Activated B cell treated with CpG ODN at 0.5 μM for 24 hours (primary cell): Measurements from ENCODE around the gene CHKB. TPM values are rescaled to one million over a fixed set of nuclear protein-coding genes. Genes with fewer than 3 reads are reported as not detected.
"Not testable (repeated sequence)": the region's sequence is repeated elsewhere in the genome, so short reads cannot be mapped to it uniquely, and the experiment has no call there.

Experiments
- ATAC-seq: fragments of 200-7000 bp; cut with Tn5 transposase; one replicate; pipeline ENCODE4 v1.10.0; 2021; ENCODE audit warnings: low read depth, mild to moderate bottlenecking, moderate library complexity
- CTCF ChIA-PET: fragments of 350-600 bp; sonication (Branson Sonifier 250); formaldehyde crosslinking; loops from one replicate; lab custom pipeline; 2021; ENCODE audit warnings: antibody characterized with exemption; lab: Charles Lee
- POLR2A ChIA-PET: fragments of 350-600 bp; sonication (Branson Sonifier 250); formaldehyde crosslinking; loops from one replicate; lab custom pipeline; 2021; ENCODE audit warnings: antibody characterized with exemption; lab: Charles Lee
- DNase-seq: peaks from one replicate; pipeline ENCODE4 v3.0.0; 2022
- H3K27ac Mint-ChIP-seq: one replicate; pipeline ENCODE4 v1.8.0; 2020; ENCODE audit warnings: mixed read lengths
- H3K27me3 Mint-ChIP-seq: one replicate; pipeline ENCODE4 v1.8.0; 2021; ENCODE audit warnings: mixed read lengths
- H3K36me3 Mint-ChIP-seq: one replicate; pipeline ENCODE4 v1.8.0; 2021; ENCODE audit warnings: low read depth, mixed read lengths
- H3K4me1 Mint-ChIP-seq: one replicate; pipeline ENCODE4 v1.8.0; 2021; ENCODE audit warnings: mixed read lengths
- H3K4me3 Mint-ChIP-seq: one replicate; pipeline ENCODE4 v1.8.0; 2020; ENCODE audit warnings: mild to moderate bottlenecking, mixed read lengths
- H3K9me3 Mint-ChIP-seq: one replicate; pipeline ENCODE4 v1.8.0; 2020; ENCODE audit warnings: mixed read lengths
- intact Hi-C: fragments of 100-400 bp; cut with micrococcal nuclease; formaldehyde crosslinking; loops from one replicate; pipeline ENCODE4 v1.15.1; 2024
- total RNA-seq: library from RNA; stranded (reverse); gene quantifications from 2 replicates; pipeline ENCODE4 v1.2.3, GENCODE V29; 2022
- TF ChIP-seq, protein P1 (sequence below): fragments of 200-600 bp; IDR thresholded peaks from one replicate; pipeline ENCODE4 v1.8.0; 2022; ENCODE audit warnings: antibody characterized with exemption, mild to moderate bottlenecking

The CHKB gene
- total RNA-seq, 1 donor from 2014 or later, result 158 TPM

DNA sequence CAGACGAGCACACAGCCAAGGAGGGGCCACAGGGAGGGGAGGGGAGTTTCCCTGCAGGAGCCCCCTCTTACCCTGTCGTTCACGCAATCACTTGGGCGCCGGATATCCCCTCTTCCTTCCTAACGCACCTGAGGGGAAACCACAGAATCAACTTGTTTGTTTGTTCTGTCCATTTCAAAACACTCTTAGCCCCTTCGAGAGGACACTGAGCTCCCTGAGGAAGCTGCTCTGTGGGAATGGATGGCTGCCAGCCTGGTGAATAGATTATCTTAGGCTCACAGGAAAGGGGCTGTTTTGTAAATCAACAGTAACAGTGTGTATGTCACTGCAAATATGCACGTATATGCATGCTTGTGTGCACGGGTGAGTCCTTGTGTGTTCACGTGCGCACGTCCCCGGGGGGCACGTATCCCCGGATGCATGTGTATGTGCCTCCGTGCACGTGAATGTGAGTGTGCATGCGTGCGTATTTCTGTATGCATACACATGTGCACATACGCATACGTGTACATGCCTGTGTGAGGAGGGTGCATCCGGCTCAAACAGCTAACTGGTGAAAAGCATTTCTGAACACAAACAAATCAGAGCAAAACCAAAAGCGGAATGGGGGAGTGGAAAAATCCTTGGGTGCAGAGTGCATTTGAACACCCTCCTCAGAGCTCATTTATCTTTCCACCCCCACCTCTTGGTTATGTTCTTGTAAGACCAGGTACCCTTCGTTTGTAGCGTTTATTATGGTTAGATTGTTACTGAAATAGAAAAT, 38.1 kb upstream of the CHKB start:
- TF ChIP-seq, protein P1, sequence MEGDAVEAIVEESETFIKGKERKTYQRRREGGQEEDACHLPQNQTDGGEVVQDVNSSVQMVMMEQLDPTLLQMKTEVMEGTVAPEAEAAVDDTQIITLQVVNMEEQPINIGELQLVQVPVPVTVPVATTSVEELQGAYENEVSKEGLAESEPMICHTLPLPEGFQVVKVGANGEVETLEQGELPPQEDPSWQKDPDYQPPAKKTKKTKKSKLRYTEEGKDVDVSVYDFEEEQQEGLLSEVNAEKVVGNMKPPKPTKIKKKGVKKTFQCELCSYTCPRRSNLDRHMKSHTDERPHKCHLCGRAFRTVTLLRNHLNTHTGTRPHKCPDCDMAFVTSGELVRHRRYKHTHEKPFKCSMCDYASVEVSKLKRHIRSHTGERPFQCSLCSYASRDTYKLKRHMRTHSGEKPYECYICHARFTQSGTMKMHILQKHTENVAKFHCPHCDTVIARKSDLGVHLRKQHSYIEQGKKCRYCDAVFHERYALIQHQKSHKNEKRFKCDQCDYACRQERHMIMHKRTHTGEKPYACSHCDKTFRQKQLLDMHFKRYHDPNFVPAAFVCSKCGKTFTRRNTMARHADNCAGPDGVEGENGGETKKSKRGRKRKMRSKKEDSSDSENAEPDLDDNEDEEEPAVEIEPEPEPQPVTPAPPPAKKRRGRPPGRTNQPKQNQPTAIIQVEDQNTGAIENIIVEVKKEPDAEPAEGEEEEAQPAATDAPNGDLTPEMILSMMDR, result no peak
- no peaks in the 10 kb centered on the region for H3K9me3 Mint-ChIP-seq
- peak overlapping the region; percentile 94 for H3K27ac Mint-ChIP-seq
- CTCF ChIA-PET, result interaction anchor here (0.8 to 2.9 kb wide), 21 partner anchors 56 to 471 kb away, joined by 3 to 40 read pairs (median 6); partner anchors contain the start of genes HDAC10, LMF2, NCAPH2 and SCO2
- ATAC-seq, result peak; percentile 79
- no peaks in the 10 kb centered on the region for H3K27me3 Mint-ChIP-seq
- peaks cover 32% of the 10 kb centered on the region for H3K4me1 Mint-ChIP-seq
- intact Hi-C loops, result loop anchor here (1.0 to 2.0 kb wide), 15 partner anchors 38 to 471 kb away; partner anchors contain the start of genes CHKB, DENND6B, MAPK11 and NCAPH2
- POLR2A ChIA-PET, result interaction anchor here (0.7 to 3.8 kb wide), 27 partner anchors 12 to 430 kb away, joined by 3 to 94 read pairs (median 5); partner anchors contain the start of genes ADM2, HDAC10, LMF2 and NCAPH2
- peaks cover 8% of the 10 kb centered on the region for H3K36me3 Mint-ChIP-seq
- H3K4me3 Mint-ChIP-seq, result peak overlapping the region; percentile 85
- peak; percentile 74 for DNase-seq

- H3K27ac Mint-ChIP-seq, H3K36me3 Mint-ChIP-seq, ATAC-seq, H3K9me3 Mint-ChIP-seq, intact Hi-C loops, CTCF ChIA-PET, H3K4me1 Mint-ChIP-seq, H3K4me3 Mint-ChIP-seq, POLR2A ChIA-PET, DNase-seq: not testable (repeated sequence)
- peaks cover 19% of the 10 kb centered on the region for H3K27me3 Mint-ChIP-seq
These were observed 31.6 kb upstream of the CHKB start for GRCh38 chr22:50614296-50614695.

GRCh38 chr22:50613291-50613981, 30.8 kb upstream of the CHKB start:
- CTCF ChIA-PET, result no interaction called here
- H3K27me3 Mint-ChIP-seq, result peaks cover 24% of the 10 kb centered on the region
- H3K9me3 Mint-ChIP-seq, result no peaks in the 10 kb centered on the region
- TF ChIP-seq, protein P1, result no peak
- H3K36me3 Mint-ChIP-seq, result no peaks in the 10 kb centered on the region
- POLR2A ChIA-PET, result no interaction called here
- intact Hi-C loops, result no loop called here
- H3K4me1 Mint-ChIP-seq, result no peaks in the 10 kb centered on the region
- DNase-seq (no peak), ATAC-seq (no peak)
- no peak overlapping the region for H3K4me3 Mint-ChIP-seq
- H3K27ac Mint-ChIP-seq, result no peak overlapping the region

DNA sequence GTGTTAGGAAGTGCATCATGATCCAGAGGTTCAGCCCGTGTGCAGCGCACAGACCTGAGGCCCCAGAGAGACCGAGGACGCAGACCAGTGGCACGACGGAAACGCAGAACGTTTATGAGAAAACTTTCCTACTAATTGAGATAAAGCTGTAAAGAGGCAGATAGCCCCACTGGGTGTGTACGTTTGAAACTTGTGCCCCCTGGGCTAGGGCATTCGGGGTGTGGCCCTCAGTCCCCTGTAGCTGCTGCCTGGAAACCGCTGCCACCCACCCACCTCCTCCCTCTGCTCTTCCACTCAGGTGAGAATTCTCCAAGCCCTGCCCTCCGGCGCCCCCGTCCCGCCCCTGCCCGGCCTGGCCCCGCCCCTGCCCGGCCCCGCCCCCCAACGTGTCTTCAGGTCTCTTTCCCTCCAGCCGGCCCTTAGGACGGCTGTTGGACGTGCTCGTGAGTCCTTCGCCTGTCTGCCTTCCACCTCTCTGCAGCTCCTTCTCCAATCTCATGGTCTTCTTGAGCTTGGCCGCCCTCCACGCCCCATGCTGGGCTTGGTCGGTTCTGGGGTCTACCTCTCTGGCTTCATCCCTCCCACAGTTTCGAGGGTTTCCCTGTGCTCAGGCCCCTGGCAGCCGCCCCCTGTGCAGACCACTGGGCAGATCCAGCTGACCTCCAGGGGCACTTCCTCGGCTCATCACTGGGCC, 30.0 kb upstream of the CHKB start:
- ATAC-seq (peak; percentile 42), DNase-seq (no peak)
- intact Hi-C loops, result no loop called here
- H3K4me1 Mint-ChIP-seq, result no peaks in the 10 kb centered on the region
- H3K9me3 Mint-ChIP-seq, result no peaks in the 10 kb centered on the region
- no peak overlapping the region for H3K4me3 Mint-ChIP-seq
- no peak overlapping the region for H3K27ac Mint-ChIP-seq
- H3K36me3 Mint-ChIP-seq, result no peaks in the 10 kb centered on the region
- ChIA-PET CTCF (no interaction called here), POLR2A (interaction anchor here (0.9 kb wide), 1 partner anchor 14 kb away, joined by 5 read pairs; no protein-coding TSS in a partner anchor)
- TF ChIP-seq, protein P1, result no peak
- peaks cover 28% of the 10 kb centered on the region for H3K27me3 Mint-ChIP-seq

DNA sequence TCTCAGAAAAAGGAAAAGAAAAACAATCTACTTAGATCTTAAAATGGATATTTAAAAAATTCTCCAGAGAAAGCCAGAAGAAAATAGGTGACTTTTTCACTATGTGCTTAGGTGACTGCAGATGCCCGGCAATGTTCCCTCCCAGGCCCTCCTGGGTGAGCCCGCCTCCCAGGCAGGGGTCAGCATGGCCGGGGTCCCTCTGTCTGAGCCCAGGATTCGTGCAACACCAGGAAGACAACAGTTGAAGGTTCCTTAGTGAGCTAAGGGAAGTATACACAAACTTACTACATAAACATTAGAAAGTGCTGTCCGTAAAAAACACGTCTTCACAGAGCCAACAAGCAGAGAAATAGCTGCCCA, 29.5 kb upstream of the CHKB start:
- intact Hi-C loops, result no loop called here
- no peak for DNase-seq
- no peak overlapping the region for H3K4me3 Mint-ChIP-seq
- H3K36me3 Mint-ChIP-seq, result no peaks in the 10 kb centered on the region
- no peaks in the 10 kb centered on the region for H3K9me3 Mint-ChIP-seq
- H3K27me3 Mint-ChIP-seq, result peaks cover 33% of the 10 kb centered on the region
- POLR2A ChIA-PET, result interaction anchor here (0.9 kb wide), 1 partner anchor 13 kb away, joined by 5 read pairs; no protein-coding TSS in a partner anchor
- no peaks in the 10 kb centered on the region for H3K4me1 Mint-ChIP-seq
- no peak for ATAC-seq
- H3K27ac Mint-ChIP-seq, result no peak overlapping the region
- TF ChIP-seq, protein P1, result no peak
- CTCF ChIA-PET, result no interaction called here
